ENCODE measurements around the gene PLXNC1.
A peak's percentile ranks its signal among the peaks of the same experiment; 100 is the strongest.

The PLXNC1 gene

GRCh38 chr12:94235848-94236247 is 87.5 kb downstream of the PLXNC1 start:
- H3K9me3 ChIP-seq (replicated peaks; ENCODE audit: insufficient read depth, low read length): no peaks in the 10 kb centered on the region
- no peak for DNase-seq
- H3K4me3 ChIP-seq (ENCODE audit: low read length): no peak overlapping the region
- no peaks in the 10 kb centered on the region for H3K27me3 ChIP-seq (replicated peaks; ENCODE audit: insufficient read depth, low read length)
- no peak for TF ChIP-seq CTCF (IDR thresholded peaks at IDR 0.05; ENCODE audit: low read length)
- no peak for TF ChIP-seq EZH2phosphoT487 (IDR thresholded peaks at IDR 0.05; ENCODE audit: low read length)
- no peak for TF ChIP-seq EZH2 (optimal IDR thresholded peaks at IDR 0.05; ENCODE audit: low read depth, low read length)
- no peak overlapping the region for H3K27ac ChIP-seq (ENCODE audit: low read length)
- H3F3A ChIP-seq (ENCODE audit: insufficient read depth, low read length): peaks cover 6% of the 10 kb centered on the region; the same call in 1 of the 2 replicates
- H3K4me1 ChIP-seq (ENCODE audit: low read length): peaks cover 27% of the 10 kb centered on the region
- H3K9me2 ChIP-seq (replicated peaks; ENCODE audit: insufficient read depth, low read length): no peaks in the 10 kb centered on the region
- H3K9ac ChIP-seq (ENCODE audit: low read length): no peak overlapping the region
- no peaks in the 10 kb centered on the region for H4K20me1 ChIP-seq (ENCODE audit: insufficient read depth, low read length)
- H3K79me2 ChIP-seq (ENCODE audit: low read length): peaks cover 35% of the 10 kb centered on the region
- H3K36me3 ChIP-seq (replicated peaks; ENCODE audit: insufficient read depth, low read length): peaks cover 11% of the 10 kb centered on the region; the same call in 1 of the 2 replicates
- no peak overlapping the region for H2AFZ ChIP-seq (ENCODE audit: low read length)
- no peak overlapping the region for H3K4me2 ChIP-seq (ENCODE audit: low read depth, low read length)

DNA sequence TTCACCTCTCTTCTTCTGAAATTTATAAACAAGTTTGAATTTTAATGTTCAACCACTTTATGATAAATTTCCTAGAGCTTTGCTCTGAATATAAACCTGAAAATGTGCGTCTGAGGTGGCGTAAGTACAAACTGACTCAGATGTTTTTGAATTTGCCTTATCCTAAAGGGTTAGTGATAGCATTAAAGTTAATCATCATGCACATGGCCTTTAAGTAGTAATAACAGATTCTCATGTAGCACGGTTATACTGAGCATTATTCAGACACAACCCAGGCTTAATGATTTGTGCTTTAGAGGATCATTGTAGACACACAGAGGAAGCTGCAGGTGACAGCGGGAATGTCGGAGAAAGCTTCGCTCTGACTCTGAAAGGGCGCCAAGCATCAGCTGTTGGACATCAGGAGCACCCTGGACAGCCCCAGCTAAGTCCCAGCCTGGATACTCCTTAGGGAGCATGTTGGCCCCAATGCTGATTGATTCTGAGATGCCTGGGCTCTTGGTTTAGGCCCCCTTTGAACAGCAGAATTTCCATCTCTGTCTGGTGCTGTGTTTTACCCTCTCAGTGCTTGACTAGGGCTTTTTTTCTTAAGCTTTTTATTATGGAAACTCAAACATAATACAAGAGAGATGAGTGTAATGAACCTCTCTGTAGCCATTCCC is 91.1 kb downstream of the PLXNC1 start:
- Histone ChIP-seq H3K4me1 (ENCODE audit: low read length) (peaks cover 27% of the 10 kb centered on the region), H2AFZ (ENCODE audit: low read length) (no peak overlapping the region), H3K36me3 (replicated peaks; ENCODE audit: insufficient read depth, low read length) (peaks cover 11% of the 10 kb centered on the region), H3K9me2 (replicated peaks; ENCODE audit: insufficient read depth, low read length) (no peaks in the 10 kb centered on the region), H3K79me2 (ENCODE audit: low read length) (peaks cover 26% of the 10 kb centered on the region), H3F3A (ENCODE audit: insufficient read depth, low read length) (peaks cover 6% of the 10 kb centered on the region; the same call in 1 of the 2 replicates), H3K4me2 (ENCODE audit: low read depth, low read length) (no peak overlapping the region), H3K27ac (ENCODE audit: low read length) (peak overlapping the region; percentile 43; the same call in 1 of the 2 replicates), H3K27me3 (replicated peaks; ENCODE audit: insufficient read depth, low read length) (no peaks in the 10 kb centered on the region), H3K9ac (ENCODE audit: low read length) (no peak overlapping the region), H3K9me3 (replicated peaks; ENCODE audit: insufficient read depth, low read length) (no peaks in the 10 kb centered on the region), H3K4me3 (ENCODE audit: low read length) (no peak overlapping the region), H4K20me1 (ENCODE audit: insufficient read depth, low read length) (no peaks in the 10 kb centered on the region)
- TF ChIP-seq CTCF (IDR thresholded peaks at IDR 0.05; ENCODE audit: low read length) (no peak), EZH2phosphoT487 (IDR thresholded peaks at IDR 0.05; ENCODE audit: low read length) (no peak), EZH2 (optimal IDR thresholded peaks at IDR 0.05; ENCODE audit: low read depth, low read length) (no peak)
- DNase-seq: no peak

DNA sequence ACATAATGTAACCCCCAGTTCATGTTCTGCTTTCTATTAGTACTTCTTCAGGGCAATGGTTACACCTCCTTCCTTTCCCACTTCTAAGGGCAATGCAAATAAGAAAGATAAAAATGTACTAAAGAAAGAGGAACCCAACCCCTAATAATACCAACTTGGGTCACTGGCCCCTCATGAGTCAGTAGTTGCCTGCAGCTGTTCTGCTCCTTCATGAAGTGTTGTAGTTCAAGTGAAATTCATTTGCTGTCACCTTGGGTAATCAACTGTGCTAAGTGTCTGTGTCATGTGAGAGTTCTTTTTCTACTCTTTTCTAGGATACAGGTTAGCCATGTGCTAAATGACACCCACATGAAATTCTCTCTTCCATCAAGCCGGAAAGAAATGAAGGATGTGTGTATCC is 91.8 kb downstream of the PLXNC1 start:
- DNase-seq: no peak
- TF ChIP-seq EZH2phosphoT487 (IDR thresholded peaks at IDR 0.05; ENCODE audit: low read length) (no peak), CTCF (IDR thresholded peaks at IDR 0.05; ENCODE audit: low read length) (no peak), EZH2 (optimal IDR thresholded peaks at IDR 0.05; ENCODE audit: low read depth, low read length) (no peak)
- Histone ChIP-seq H3K9me2 (replicated peaks; ENCODE audit: insufficient read depth, low read length) (no peaks in the 10 kb centered on the region), H2AFZ (ENCODE audit: low read length) (no peak overlapping the region), H4K20me1 (ENCODE audit: insufficient read depth, low read length) (no peaks in the 10 kb centered on the region), H3K27ac (ENCODE audit: low read length) (peak overlapping the region; percentile 43; the same call in 1 of the 2 replicates), H3K27me3 (replicated peaks; ENCODE audit: insufficient read depth, low read length) (no peaks in the 10 kb centered on the region), H3K4me1 (ENCODE audit: low read length) (peaks cover 27% of the 10 kb centered on the region), H3K4me2 (ENCODE audit: low read depth, low read length) (no peak overlapping the region), H3K4me3 (ENCODE audit: low read length) (no peak overlapping the region), H3K9ac (ENCODE audit: low read length) (no peak overlapping the region), H3K79me2 (ENCODE audit: low read length) (peaks cover 30% of the 10 kb centered on the region), H3K9me3 (replicated peaks; ENCODE audit: insufficient read depth, low read length) (no peaks in the 10 kb centered on the region), H3F3A (ENCODE audit: insufficient read depth, low read length) (peaks cover 6% of the 10 kb centered on the region; the same call in 1 of the 2 replicates), H3K36me3 (replicated peaks; ENCODE audit: insufficient read depth, low read length) (peaks cover 11% of the 10 kb centered on the region)

Measured in MM.1S (cell line).